ENCODE data around the gene SFTPA2.
A peak's percentile ranks its signal among the peaks of the same experiment; 100 is the strongest.
"Not testable (repeated sequence)": the region's sequence is repeated elsewhere in the genome, so short reads cannot be mapped to it uniquely, and the experiment has no call there.

Gene SFTPA2

GRCh38 chr10:79560160-79560709, at the start of gene SFTPA2:
TSS of gene SFTPA2 (minus strand) at chr10:79560407. CDS start at chr10:79559483, 924 bp downstream.
- no peak for DNase-seq

- no peak for DNase-seq
Measured at GRCh38 chr10:79608505-79609375, 48.5 kb upstream of the SFTPA2 start.

DNA sequence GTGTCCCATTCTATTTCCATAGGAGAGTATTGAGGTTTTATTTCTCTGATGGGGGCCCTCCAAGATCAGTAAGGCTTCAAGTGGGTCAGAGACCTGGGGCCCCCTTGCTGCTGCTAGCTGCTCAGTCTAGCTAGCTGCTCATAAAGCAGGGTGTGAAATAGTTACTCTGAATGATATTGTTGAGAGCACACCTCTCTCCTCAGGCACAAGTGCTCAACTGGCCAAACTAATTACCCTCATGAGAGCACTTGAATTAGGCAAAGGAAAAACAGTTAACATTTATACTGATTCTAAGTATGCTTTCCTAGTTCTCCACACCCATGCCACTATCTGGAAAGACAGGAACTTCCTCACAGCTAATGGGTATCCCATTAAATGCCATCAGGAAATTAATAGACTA, 45.1 kb upstream of the SFTPA2 start:
- DNase-seq: no peak

GRCh38 chr10:79604294-79604693, 44.1 kb upstream of the SFTPA2 start:
- DNase-seq: no peak

DNA sequence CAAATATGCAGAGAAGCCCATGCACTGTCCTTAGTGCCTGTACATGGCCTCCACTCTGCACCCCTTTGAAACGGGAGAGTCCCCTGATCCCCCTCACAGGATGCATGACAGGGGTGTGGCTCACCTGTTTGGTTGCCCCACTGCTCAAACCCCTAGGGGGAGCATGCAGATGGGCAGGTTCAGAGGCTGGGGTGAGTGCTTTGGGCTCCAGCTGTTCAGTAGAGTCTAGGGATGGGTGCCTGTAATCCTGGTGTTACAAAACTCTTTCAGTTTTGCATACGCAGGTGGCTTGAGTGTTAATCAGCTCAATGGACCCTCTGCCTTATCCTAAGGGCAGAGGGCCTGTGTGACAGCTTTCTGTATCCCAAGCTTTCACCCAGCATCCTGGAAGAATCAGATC, 42.7 kb upstream of the SFTPA2 start:
- DNase-seq: no peak

DNA sequence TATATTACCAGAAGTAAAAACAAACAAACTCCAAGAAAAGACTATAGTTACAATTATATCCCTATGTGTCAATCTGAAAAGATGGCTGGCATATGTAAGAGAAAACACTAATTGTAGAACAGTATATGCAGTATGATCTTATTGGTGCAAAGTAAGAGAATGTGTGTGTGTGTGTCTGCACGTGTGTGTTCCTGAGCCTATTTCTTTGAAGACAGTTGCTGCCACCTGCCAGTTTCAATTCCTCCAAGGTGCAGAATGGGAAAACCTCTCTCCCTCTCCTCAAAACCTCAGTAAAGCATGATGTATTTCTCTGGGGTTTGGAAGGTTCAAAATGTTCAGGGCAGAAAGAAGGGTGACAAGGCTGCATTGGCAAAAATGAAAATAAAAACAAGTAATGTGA, 41.7 kb upstream of the SFTPA2 start:
- DNase-seq: no peak

DNA sequence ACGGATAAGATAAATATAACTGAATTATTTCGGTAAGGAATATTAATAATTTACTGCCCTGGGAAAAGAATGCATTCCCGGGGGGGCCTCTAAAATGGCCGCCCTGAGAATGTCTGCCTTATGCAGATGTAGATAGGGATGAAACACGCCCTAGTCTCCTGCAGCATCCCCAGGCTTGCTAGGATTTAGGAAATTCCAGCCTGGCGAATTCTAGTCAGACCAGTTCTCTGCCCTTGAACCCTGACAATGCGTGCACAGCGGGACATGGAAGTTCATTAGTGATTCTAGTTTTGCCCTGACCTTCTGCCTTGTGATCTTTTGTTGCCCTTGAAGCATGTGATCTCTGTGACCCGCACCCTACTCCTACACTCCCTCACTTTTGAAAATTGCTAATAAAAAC, 39.4 kb upstream of the SFTPA2 start:
- not testable (repeated sequence) for DNase-seq

DNA sequence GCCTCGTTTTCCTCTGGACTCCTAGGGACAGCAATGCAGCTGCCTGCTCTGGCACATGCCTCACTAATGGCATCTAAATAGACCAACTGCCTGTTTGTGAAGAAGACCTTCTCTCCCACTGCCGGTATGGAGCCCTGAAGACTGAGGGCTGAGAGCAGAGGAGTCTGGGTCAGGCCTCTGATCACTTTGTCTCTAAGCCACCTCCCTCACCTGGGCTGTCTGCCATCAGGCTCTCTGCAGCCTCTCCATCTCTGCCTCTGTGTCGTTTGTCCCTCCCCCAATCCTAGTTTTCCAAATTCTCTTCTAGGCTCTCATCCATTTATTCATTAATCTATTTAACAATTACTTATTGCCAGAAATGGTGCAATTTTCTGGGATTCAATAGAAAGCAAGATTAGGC, 35.3 kb upstream of the SFTPA2 start:
- no peak for DNase-seq

DNA sequence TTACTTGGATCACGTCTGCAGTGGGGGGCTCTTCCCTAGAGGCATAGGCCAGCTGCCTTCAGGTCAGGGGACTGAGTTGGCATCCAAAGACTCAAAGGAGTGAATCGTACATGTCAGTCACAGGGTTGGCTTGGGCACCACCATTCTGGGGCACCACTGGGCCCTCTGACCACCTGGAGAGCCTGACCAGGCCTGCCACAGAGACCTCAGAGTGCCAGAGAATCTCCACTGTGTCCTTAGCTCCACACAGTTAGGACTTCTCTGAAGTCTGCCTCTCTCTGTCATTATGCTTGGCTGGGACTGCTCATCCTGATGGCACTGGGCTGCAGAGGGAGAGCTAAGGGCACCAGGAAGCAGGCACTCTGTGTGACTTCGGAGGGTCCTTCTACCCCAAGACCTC, 34.4 kb upstream of the SFTPA2 start:
- DNase-seq: not testable (repeated sequence)

- no peak for DNase-seq
Measured at GRCh38 chr10:79593377-79593776, 33.2 kb upstream of the SFTPA2 start.

- no peak for DNase-seq
Measured at GRCh38 chr10:79588800-79589199, 28.6 kb upstream of the SFTPA2 start.

DNA sequence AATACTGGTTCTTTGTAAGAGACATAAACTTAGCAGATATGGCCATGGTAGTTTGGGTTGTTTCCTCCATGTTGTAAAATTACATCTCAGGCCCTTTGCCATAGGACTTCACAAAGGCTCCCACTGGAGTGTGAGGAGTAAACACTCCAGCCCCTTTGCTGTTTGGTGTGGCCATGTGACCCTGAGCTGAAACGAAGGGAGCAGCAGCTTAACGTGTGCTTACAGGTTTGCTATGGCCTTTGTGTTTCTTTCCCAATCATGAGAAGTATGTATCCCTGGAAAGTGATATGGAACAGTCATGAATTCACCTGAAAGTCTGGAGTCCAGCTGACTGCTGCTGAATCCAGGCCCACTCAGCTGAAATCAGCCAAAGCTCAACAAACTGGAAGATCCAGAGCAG, 26.7 kb upstream of the SFTPA2 start:
- DNase-seq: no peak

- DNase-seq: no peak
Measured at GRCh38 chr10:79585870-79586527, 25.8 kb upstream of the SFTPA2 start.

GRCh38 chr10:79583488-79584024, 23.3 kb upstream of the SFTPA2 start:
- DNase-seq: no peak

GRCh38 chr10:79582954-79583353, 22.7 kb upstream of the SFTPA2 start:
- not testable (repeated sequence) for DNase-seq

DNA sequence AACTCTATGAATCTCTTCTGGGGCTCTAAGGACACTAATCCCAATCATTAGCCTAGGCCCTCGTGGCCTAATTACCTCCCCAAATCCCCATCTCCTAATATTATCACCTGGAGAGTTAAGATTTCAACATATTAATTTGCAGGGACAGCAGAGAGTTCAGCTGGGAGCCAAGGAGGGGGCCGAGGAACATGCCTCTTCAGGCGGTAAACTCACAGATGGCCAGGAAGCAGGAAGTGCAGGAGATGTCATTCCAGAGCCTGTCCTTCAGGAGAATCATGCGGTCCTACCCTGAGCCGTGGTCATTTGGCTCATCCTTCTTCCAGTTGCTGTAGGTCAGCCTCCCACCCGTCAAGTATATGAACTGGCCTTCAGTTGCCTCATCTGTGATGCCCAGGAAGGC, 21.9 kb upstream of the SFTPA2 start:
- no peak for DNase-seq

DNA sequence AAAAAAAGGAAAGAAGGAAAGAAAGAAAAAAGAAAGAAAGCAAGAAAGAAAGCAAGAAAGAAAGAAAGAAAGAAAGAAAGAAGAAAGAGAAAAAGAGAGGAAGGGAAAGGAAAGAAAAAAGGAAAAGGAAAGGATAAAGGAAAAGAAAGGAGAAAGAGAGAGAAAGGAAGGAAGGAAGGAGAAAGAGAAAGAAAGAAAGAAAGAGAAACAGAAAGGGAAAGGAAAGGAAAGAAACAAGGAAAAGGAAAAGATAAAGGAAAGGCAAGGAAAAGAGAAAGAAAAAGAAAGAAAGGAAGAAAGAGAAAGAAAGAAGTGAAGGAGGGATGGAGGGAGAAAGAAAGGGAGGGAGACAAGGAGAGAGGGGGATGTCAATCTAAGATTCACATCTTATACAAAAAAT, 20.8 kb upstream of the SFTPA2 start:
- no peak for DNase-seq

GRCh38 chr10:79579361-79579760, 19.2 kb upstream of the SFTPA2 start:
- DNase-seq: no peak

DNA sequence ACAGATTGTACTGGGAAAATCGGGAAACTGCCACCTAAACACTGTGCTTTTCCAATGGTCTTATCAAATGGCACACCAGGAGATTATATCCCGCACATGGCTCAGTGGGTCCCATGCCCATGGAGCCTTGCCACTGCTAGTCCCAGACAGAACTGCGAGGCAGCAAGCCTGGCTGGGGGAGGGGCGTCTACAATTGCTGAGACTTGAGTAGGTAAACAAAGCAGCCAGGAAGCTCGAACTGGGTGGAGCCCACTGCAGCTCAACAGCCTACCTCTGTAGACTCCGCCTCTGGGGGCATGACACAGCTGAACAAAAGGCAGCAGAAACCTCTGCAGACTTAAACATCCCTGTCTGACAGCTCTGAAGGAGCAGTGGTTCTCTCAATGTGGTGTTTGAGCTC, 10.4 kb upstream of the SFTPA2 start:
- DNase-seq: not testable (repeated sequence)

DNA sequence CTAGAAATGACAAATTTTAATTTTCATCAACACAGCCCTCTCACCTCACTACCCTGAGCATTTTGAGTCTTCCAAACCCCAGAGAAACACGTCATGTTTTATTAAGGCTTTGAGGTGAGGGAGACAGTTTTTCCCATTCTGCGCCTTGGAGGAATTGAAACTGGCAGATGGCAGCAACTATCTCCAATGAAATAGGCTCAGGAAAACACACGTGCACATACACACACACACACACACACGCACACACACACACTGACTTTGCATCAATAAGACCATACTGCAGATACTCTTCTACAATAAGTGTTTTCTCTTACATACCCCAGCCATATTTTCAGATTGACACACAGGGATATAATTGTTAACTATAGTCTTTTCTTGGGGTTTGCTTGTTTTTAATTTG, 3.2 kb upstream of the SFTPA2 start:
- no peak for DNase-seq

GRCh38 chr10:79562135-79562756, 2.0 kb upstream of the SFTPA2 start:
- peak; percentile 78 for DNase-seq

GRCh38 chr10:79561257-79561656, 1.1 kb upstream of the SFTPA2 start:
- DNase-seq: no peak

DNA sequence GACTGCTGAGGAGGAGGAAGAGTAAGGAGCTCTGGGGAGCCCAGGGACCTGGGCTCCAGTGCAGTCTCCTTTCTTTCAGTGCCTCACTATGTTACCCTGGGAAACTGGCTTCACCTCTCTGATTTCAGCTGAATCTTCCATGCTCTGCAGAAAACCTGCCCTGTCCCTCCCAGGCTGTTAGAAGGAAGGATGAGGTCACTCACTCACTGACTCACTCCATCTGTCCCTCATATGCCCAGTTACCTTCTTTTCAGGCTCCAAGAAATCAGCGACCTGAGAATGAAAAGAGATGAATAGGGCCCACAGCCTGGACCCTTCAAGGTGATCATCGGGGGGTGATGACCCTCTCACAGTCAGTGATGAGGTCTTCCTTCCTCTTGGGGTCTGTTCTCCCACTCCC, 481 bp downstream of the SFTPA2 start:
- no peak for DNase-seq
